GM21576 (cell line): ENCODE data around the gene PHC1.
A peak's percentile ranks its signal among the peaks of the same experiment; 100 is the strongest.

Experiments
- ATAC-seq: cut with Tn5 transposase; IDR thresholded peaks from one replicate; pipeline ENCODE4 v1.9.1; 2021; ENCODE audit warnings: mild to moderate bottlenecking, moderate library complexity; ENCODE audit not compliant: unreplicated experiment

The PHC1 gene

GRCh38 chr12:8949342-8950220, 35.3 kb downstream of the PHC1 start, which contains the start of gene M6PR:
Gene M6PR (minus strand): TSS chr12:8949645. CDS start chr12:8946404, 3,241 bp downstream.
- ATAC-seq: peak; percentile 81

- ATAC-seq: peak; percentile 16
Measured at GRCh38 chr12:8950221-8950527, 35.9 kb downstream of the PHC1 start.

GRCh38 chr12:8950702-8951478, 36.6 kb downstream of the PHC1 start:
- no peak for ATAC-seq

- ATAC-seq: no peak
Measured at GRCh38 chr12:8951744-8952143, 37.4 kb downstream of the PHC1 start.

- no peak for ATAC-seq
Measured at GRCh38 chr12:8953773-8954402, 39.6 kb downstream of the PHC1 start.

- no peak for ATAC-seq
Measured at GRCh38 chr12:8956073-8956472, 41.8 kb downstream of the PHC1 start.

GRCh38 chr12:8956772-8957171, 42.5 kb downstream of the PHC1 start:
- no peak for ATAC-seq

- no peak for ATAC-seq
Measured at GRCh38 chr12:8957561-8957960, 43.3 kb downstream of the PHC1 start.

- ATAC-seq: no peak
Measured at GRCh38 chr12:8958066-8958465, 43.8 kb downstream of the PHC1 start.

- no peak for ATAC-seq
Measured at GRCh38 chr12:8960176-8960575, 45.9 kb downstream of the PHC1 start.

- ATAC-seq: no peak
Measured at GRCh38 chr12:8968761-8969160, 54.5 kb downstream of the PHC1 start.

- ATAC-seq: no peak
Measured at GRCh38 chr12:8969861-8970411, 55.6 kb downstream of the PHC1 start.

GRCh38 chr12:8970432-8970831, 56.1 kb downstream of the PHC1 start:
- no peak for ATAC-seq

- ATAC-seq: no peak
Measured at GRCh38 chr12:8980137-8980536, 65.8 kb downstream of the PHC1 start.

GRCh38 chr12:8985213-8985754, 71.0 kb downstream of the PHC1 start:
- no peak for ATAC-seq

- no peak for ATAC-seq
Measured at GRCh38 chr12:8987163-8987562, 72.9 kb downstream of the PHC1 start.

GRCh38 chr12:8987685-8988084, 73.4 kb downstream of the PHC1 start:
- no peak for ATAC-seq

GRCh38 chr12:8989413-8989812, 75.1 kb downstream of the PHC1 start, which contains the start of gene KLRG1:
Gene KLRG1 (plus strand): TSS chr12:8989546. CDS start chr12:8989636, 90 bp downstream.
- ATAC-seq: no peak
